Ishikawa (cell line): ENCODE results near the gene WWC1.

Experiments
- CEBPB ChIP-seq: IDR thresholded peaks from 2 replicates; pipeline ENCODE4 v1.6.1; 2012
- CREB1 ChIP-seq: IDR thresholded peaks from 2 replicates; pipeline ENCODE4 v1.6.1; 2012; ENCODE audit warnings: low read depth
- EP300 ChIP-seq: IDR thresholded peaks from 2 replicates; pipeline ENCODE4 v1.6.1; 2012; ENCODE audit warnings: borderline replicate concordance
- FOXM1 ChIP-seq: IDR thresholded peaks from 2 replicates; pipeline ENCODE4 v1.6.1; 2012; ENCODE audit warnings: low read depth, borderline replicate concordance
- MAX ChIP-seq: IDR thresholded peaks from 2 replicates; pipeline ENCODE4 v1.6.1; 2012
- NFIC ChIP-seq: IDR thresholded peaks from 2 replicates; pipeline ENCODE4 v1.6.1; 2012
- RAD21 ChIP-seq: IDR thresholded peaks from 2 replicates; pipeline ENCODE4 v1.6.1; 2012; ENCODE audit warnings: low read depth
- TAF1 ChIP-seq: IDR thresholded peaks from 2 replicates; pipeline ENCODE4 v1.6.1; 2012; ENCODE audit warnings: low read depth, mild to moderate bottlenecking
- TCF12 ChIP-seq: IDR thresholded peaks from 2 replicates; pipeline ENCODE4 v1.6.1; 2012; ENCODE audit warnings: low read depth
- TEAD4 ChIP-seq: IDR thresholded peaks from 2 replicates; pipeline ENCODE4 v1.6.1; 2012
- YY1 ChIP-seq: IDR thresholded peaks from 2 replicates; pipeline ENCODE4 v1.6.1; 2012; ENCODE audit warnings: low read depth
- ZBTB7A ChIP-seq: IDR thresholded peaks from 2 replicates; pipeline ENCODE4 v1.6.1; 2012; ENCODE audit warnings: low read depth
- TF ChIP-seq, protein P1 (sequence below): IDR thresholded peaks from 2 replicates; pipeline ENCODE4 v1.6.1; 2012; ENCODE audit warnings: low read depth, mild to moderate bottlenecking

The WWC1 gene

GRCh38 chr5:168314735-168315411 lies 23.4 kb downstream of the WWC1 start:
- peak; percentile 25; the same call in 1 of the 2 replicates for TF ChIP-seq EP300
- no peak for TF ChIP-seq FOXM1
- no peak for TF ChIP-seq YY1
- TF ChIP-seq TEAD4 = peak; percentile 80
- TF ChIP-seq CREB1 = no peak
- TF ChIP-seq NFIC = peak; percentile 35; the same call in 1 of the 2 replicates
- TF ChIP-seq, protein P1, sequence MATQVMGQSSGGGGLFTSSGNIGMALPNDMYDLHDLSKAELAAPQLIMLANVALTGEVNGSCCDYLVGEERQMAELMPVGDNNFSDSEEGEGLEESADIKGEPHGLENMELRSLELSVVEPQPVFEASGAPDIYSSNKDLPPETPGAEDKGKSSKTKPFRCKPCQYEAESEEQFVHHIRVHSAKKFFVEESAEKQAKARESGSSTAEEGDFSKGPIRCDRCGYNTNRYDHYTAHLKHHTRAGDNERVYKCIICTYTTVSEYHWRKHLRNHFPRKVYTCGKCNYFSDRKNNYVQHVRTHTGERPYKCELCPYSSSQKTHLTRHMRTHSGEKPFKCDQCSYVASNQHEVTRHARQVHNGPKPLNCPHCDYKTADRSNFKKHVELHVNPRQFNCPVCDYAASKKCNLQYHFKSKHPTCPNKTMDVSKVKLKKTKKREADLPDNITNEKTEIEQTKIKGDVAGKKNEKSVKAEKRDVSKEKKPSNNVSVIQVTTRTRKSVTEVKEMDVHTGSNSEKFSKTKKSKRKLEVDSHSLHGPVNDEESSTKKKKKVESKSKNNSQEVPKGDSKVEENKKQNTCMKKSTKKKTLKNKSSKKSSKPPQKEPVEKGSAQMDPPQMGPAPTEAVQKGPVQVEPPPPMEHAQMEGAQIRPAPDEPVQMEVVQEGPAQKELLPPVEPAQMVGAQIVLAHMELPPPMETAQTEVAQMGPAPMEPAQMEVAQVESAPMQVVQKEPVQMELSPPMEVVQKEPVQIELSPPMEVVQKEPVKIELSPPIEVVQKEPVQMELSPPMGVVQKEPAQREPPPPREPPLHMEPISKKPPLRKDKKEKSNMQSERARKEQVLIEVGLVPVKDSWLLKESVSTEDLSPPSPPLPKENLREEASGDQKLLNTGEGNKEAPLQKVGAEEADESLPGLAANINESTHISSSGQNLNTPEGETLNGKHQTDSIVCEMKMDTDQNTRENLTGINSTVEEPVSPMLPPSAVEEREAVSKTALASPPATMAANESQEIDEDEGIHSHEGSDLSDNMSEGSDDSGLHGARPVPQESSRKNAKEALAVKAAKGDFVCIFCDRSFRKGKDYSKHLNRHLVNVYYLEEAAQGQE = peak; percentile 53; the same call in 1 of the 2 replicates
- 0 out of 2 replicates have a peak, but pooled peaks have one; percentile 28 for TF ChIP-seq ZBTB7A
- TF ChIP-seq RAD21 = peak; percentile 24; the same call in 1 of the 2 replicates

- TF ChIP-seq ZBTB7A = no peak
- TF ChIP-seq, protein P1 = no peak
- TF ChIP-seq YY1 = no peak
- no peak; the same call in 1 of the 2 replicates for TF ChIP-seq TEAD4
- TF ChIP-seq MAX = no peak
- TF ChIP-seq CEBPB = no peak
- no peak for TF ChIP-seq RAD21
Observed at GRCh38 chr5:168315416-168316138, 24.1 kb downstream of the WWC1 start.

DNA sequence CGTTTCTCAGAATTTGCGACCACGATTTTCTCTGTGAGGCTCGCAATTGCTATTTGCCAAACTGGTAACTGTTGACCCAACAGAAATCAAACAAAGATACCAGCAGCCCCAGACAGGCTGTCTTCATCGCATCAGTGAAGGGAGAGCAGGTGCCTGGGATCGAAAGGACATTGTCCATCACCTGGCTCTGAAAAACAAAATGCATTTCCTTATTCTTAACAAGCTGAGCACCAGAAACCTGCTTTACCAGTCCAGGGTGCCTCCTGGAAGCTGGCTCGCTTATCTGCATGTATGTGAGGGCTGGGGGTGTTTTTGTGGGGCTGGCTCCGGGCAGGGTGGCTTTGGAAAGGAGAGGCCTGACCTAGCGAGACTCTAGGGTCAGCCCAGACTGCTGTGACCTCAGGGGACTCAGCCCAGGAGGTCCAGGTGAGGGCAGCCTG lies 24.7 kb downstream of the WWC1 start:
- TF ChIP-seq ZBTB7A (no peak), FOXM1 (no peak), RAD21 (no peak), CREB1 (no peak), NFIC (peak; percentile 39; the same call in 1 of the 2 replicates), MAX (0 out of 2 replicates have a peak, but pooled peaks have one; percentile 14), TEAD4 (peak; percentile 19; the same call in 1 of the 2 replicates), TCF12 (0 out of 2 replicates have a peak, but pooled peaks have one; percentile 23), EP300 (no peak)
- TF ChIP-seq, protein P1 = no peak

- TF ChIP-seq FOXM1 (no peak), TAF1 (no peak)
Observed at GRCh38 chr5:168317096-168317520, 25.7 kb downstream of the WWC1 start.

GRCh38 chr5:168317521-168318147 lies 26.2 kb downstream of the WWC1 start:
- TF ChIP-seq ZBTB7A (peak; percentile 65; the same call in 1 of the 2 replicates), CEBPB (peak; percentile 46; the same call in 1 of the 2 replicates), EP300 (peak; percentile 42; the same call in 1 of the 2 replicates), TEAD4 (peak; percentile 50; the same call in 1 of the 2 replicates), TCF12 (no peak), TAF1 (no peak), MAX (no peak), NFIC (no peak), CREB1 (peak; percentile 86)
